Measurements from ENCODE around the gene COX6A1. TPM values are rescaled to one million over a fixed set of nuclear protein-coding genes. Genes with fewer than 3 reads are reported as not detected.

The COX6A1 gene
- total RNA-seq, 1 donor from 2014 or later = 142 TPM

- Histone ChIP-seq H3K4me1 (peaks cover 4% of the 10 kb centered on the region), H3K36me3 (peaks cover 78% of the 10 kb centered on the region), H3K27ac (replicated peaks) (no peak overlapping the region), H3K4me3 (no peak overlapping the region), H3K27me3 (ENCODE audit: low read depth) (no peaks in the 10 kb centered on the region), H3K9me3 (replicated peaks) (no peaks in the 10 kb centered on the region)
- peak; percentile 59 for TF ChIP-seq CTCF (IDR thresholded peaks at IDR 0.05; ENCODE audit: borderline replicate concordance)
- intact Hi-C loops (cut with micrococcal nuclease) = no loop called here
- DNase-seq = no peak
Measured at GRCh38 chr12:120453977-120454376, 16.1 kb downstream of the COX6A1 start.

GRCh38 chr12:120455302-120455701 is 17.4 kb downstream of the COX6A1 start:
- Histone ChIP-seq H3K27ac (replicated peaks) (no peak overlapping the region), H3K4me3 (no peak overlapping the region), H3K4me1 (no peaks in the 10 kb centered on the region), H3K9me3 (replicated peaks) (no peaks in the 10 kb centered on the region), H3K27me3 (ENCODE audit: low read depth) (no peaks in the 10 kb centered on the region), H3K36me3 (peaks cover 84% of the 10 kb centered on the region)
- intact Hi-C loops (cut with micrococcal nuclease) = no loop called here
- TF ChIP-seq CTCF (IDR thresholded peaks at IDR 0.05; ENCODE audit: borderline replicate concordance) = no peak
- DNase-seq = no peak

- H3K27ac ChIP-seq (replicated peaks) = no peak overlapping the region
- no peaks in the 10 kb centered on the region for H3K27me3 ChIP-seq (ENCODE audit: low read depth)
- peak; percentile 20 for TF ChIP-seq CTCF (IDR thresholded peaks at IDR 0.05; ENCODE audit: borderline replicate concordance)
- H3K4me1 ChIP-seq = no peaks in the 10 kb centered on the region
- H3K36me3 ChIP-seq = peaks cover 86% of the 10 kb centered on the region
- H3K4me3 ChIP-seq = no peak overlapping the region
- intact Hi-C loops (cut with micrococcal nuclease) = no loop called here
- DNase-seq = no peak
- H3K9me3 ChIP-seq (replicated peaks) = no peaks in the 10 kb centered on the region
Measured at GRCh38 chr12:120457133-120457532, 19.2 kb downstream of the COX6A1 start.

GRCh38 chr12:120460157-120460556 is 22.2 kb downstream of the COX6A1 start:
- Histone ChIP-seq H3K4me3 (no peak overlapping the region), H3K9me3 (replicated peaks) (no peaks in the 10 kb centered on the region), H3K27ac (replicated peaks) (no peak overlapping the region), H3K4me1 (peaks cover under 1% of the 10 kb centered on the region), H3K27me3 (ENCODE audit: low read depth) (no peaks in the 10 kb centered on the region), H3K36me3 (peaks cover 99% of the 10 kb centered on the region)
- intact Hi-C loops (cut with micrococcal nuclease) = no loop called here
- DNase-seq = no peak
- no peak for TF ChIP-seq CTCF (IDR thresholded peaks at IDR 0.05; ENCODE audit: borderline replicate concordance)

GRCh38 chr12:120462099-120462640 is 24.3 kb downstream of the COX6A1 start:
- intact Hi-C loops (cut with micrococcal nuclease) = no loop called here
- no peaks in the 10 kb centered on the region for H3K9me3 ChIP-seq (replicated peaks)
- H3K4me1 ChIP-seq = peaks cover 21% of the 10 kb centered on the region
- no peak for DNase-seq
- H3K27me3 ChIP-seq (ENCODE audit: low read depth) = no peaks in the 10 kb centered on the region
- H3K27ac ChIP-seq (replicated peaks) = no peak overlapping the region
- H3K4me3 ChIP-seq = no peak overlapping the region
- H3K36me3 ChIP-seq = peaks cover 92% of the 10 kb centered on the region
- TF ChIP-seq CTCF (IDR thresholded peaks at IDR 0.05; ENCODE audit: borderline replicate concordance) = no peak
